GM19328 (cell line): ENCODE results near the gene DAB2IP.

Source experiments
- ATAC-seq: cut with Tn5 transposase; IDR thresholded peaks from one replicate; pipeline ENCODE4 v1.9.1; 2021; ENCODE audit warnings: mild to moderate bottlenecking, moderate library complexity; ENCODE audit not compliant: unreplicated experiment

The DAB2IP gene

DNA sequence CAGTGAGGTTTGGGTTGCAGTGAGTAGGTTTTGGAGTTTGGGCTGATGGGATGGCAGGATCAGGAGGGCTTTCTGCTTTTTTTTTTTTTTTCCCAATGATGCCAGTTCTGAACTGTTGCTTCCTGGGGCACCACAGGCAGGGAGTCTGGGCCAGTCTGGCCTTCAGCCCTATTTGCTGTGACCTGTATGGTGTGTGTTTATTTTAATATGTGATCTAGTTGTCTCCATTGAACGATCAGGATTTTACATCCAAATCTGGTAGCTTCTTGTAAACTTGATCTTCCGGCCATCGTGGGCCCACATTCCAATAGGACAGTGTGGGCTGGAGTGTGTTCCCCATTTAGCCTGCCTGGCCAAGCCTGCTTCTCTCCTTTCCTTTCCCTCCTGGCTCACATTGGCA lies 25.8 kb upstream of the DAB2IP start:
- no peak for ATAC-seq

DNA sequence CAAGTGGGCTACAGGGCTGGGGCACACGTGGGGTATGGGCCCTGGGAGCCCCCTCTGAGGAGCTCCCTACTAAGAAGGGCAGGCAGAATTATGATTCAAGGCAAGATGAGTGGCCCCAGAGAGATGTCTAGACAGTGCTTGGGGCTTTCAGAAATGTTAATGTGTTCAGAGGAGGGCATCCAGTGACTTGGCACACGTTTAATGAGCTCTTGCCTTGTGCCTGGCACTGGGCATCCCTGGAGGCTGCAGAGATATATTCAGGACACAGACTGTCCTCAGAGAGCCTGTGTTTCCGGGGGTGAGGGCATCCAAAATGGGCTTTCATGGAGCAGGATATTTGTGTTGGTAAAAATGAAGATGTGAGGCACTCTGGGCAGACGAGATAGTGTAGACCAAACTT lies 25.4 kb upstream of the DAB2IP start:
- no peak for ATAC-seq

DNA sequence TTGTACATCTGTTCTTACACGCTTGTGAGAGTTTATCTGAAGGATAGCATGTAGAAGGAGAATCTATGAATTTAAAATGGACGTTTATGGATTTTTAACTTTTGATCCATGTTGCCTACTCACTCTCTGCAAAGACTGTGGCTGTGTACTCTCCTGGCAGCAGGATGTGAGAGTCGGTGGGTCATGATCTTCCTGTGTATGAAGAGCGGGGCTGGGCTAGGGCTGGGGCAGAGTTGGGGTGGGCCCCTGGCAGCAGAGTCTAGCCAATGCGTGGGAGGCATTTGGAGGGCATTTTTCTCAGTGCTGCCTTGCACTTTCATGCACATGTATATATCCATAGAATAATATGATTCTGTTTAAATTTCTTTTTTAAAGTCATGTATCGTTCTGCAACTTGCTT lies 24.0 kb upstream of the DAB2IP start:
- ATAC-seq, result no peak

DNA sequence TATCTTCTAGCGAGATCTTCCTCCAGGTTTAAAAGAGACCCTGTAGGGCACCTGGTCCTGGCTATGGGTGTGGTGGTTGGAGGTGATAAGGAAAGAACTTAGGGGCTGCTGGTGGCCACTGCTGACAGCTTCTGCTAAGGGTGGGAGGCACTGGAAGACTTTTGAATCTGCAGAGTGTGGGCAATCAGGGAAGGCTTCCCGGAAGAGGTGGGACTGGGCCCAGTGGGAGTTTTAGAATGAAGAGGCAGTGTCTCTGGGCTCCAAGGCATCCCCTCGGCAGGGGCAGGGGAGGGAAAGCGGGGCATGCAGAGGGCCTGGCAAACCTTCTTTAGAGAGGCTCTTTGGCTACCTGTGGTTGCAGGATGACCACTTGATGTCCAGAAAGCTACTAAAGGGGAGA lies 23.0 kb upstream of the DAB2IP start:
- ATAC-seq, result no peak

DNA sequence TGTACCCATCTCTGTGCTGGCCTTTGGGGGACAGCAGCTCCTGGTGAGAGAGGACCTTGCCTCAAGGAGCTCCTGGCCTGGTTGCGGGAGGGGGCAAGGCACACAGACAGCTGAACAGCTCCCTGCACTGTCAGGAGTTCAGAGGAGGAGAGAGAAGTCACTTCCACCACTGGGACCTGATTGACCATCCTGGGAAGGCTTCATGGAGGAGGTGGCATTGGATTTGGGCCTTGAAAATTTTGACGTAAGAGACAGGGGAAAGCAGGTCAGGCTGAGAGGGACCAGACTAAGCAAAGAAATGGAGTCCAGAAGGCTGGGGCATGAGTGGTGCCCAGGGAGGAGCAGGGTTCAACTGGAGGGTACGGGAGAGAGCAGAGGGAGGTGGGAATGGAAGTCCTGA lies 20.3 kb upstream of the DAB2IP start:
- no peak for ATAC-seq

DNA sequence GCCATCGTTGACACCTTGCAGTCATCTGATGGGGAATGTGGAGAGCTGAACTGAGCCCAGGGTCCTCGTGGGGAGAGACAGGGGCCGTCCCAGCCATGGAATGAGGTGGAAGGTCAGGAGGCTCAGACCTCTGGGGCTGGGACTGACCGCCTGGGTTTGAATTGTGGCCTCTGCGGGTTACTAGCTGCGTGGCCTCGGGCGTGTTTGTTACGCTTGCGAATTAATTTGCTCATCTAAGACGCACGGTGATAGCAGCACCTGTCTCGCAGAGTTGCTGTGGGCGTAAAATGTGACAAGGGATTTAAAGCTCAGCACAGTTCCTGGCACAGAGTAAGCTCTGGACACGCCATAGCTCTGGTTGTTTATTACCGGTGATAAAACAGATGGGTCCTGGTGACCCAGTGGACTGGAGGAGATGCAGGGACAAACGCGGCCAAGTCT lies 19.4 kb upstream of the DAB2IP start:
- no peak for ATAC-seq

DNA sequence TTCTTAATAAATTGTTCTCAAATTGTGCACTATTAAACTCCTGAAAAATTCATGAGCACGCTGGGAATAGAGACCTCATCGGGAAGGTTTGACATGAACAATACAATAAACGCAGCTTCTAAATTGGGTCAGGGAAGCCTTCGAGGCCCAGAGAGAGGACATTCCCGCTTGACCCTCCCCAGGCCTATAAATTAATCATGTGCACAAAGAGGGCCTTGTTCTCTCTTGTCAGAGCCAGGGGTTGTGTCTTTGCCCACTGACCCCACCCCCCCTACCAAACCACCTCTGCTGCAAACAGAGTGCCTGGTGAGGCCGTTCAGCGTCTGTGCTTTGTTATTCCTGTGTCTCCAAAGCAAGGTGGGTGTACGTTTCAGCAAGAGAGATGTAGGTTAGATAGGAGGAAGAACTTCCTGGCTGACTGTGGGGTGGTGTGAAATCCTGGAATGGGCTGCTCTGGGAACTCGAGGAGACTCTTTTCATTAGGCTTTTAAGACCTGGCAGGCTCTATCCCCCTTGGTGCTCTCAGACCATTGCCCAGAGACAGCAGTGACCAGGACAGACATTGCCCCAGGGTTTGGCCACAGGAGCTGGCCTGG lies 18.2 kb upstream of the DAB2IP start:
- ATAC-seq, result no peak

DNA sequence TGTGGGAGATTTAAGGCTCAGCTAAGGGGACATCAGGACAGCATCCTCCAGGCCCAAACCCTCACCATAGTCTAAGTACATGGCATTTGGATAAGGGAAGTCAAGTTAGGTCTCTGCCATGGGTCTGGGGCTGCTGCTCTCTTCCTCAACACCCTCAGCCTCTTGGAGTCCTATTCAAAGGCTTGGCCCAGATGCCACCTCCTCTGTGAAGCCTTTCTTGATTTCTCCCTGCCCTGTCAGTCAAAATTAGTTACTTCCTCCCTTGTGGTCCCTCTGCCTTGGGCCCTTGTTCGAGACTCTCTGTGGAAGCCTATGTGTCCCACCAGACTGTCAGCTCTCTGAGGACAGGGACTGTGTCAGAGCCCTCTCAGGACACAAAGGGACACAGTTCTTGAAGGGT lies 17.7 kb upstream of the DAB2IP start:
- ATAC-seq, result no peak

DNA sequence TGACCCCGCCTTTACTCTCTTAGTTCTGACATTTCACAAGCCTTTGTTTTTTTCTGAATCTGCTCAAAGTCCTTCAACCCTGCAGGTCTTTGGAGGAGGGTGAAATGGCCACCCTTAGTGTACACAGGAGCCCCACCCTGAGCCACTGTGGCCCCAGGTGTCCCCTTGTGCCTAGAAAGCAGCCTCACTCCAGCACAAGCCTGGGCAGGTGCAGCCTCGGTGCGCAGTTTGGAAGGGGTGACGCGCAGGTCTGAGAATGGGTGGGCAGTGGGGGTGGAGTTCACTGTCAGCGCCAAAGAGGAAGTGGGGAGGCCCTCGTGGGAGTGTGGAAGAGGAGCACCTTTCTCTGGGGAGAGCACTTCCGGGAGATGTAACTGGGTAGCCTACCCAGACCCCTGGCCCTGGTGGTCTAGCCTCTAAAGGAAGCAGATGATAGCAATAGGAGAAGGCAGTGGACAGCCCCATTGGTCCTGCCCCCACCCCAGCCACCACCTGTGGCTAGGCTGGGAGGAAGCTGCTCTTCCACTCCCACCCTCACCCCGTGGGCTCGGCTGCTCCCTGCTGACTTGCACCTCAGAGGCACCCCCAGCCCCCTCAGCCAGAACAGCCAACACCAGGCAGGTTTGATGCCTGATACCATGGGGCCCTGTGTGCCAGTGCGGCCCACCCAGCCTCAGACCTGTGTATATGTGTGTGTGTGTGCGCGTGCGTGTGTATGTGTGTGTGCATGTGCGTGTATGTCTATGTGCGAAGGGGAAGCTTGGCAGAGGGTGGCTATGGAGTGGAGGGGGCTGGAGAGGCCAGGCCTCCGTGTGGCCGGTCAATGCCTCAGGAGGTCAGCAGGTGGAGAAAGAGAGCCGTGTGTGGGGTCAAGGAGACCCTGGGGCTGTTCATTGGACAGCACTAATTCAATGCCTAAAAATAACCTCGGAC lies 16.8 kb upstream of the DAB2IP start:
- ATAC-seq, result no peak

DNA sequence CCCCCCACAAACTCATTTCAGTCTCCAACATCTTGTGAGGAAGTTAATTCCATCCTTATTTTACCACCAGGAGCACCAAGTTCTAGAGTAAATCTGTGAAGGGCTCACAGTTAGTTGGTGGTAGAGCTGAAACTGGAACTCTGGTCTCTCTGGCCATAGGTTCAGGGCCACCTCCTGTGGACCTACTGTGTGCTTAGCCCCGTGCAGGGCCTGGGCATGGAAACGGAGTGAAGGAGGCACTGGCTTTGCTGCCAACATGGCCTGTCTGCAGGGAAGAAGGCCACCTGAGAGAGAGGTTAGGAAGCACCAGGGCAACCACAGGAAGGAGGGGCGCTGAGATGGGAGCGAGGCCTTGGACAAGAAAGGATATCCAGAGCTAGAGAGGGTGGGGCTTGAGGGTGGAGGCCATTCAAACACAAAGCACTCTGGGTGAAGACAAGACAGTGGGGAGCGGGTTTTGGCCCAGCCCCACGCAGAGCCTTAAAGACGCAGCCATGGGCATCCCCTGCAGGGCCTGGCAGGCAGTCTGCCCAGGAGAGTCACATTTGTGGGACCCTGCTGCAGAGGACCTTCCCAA lies 16.0 kb upstream of the DAB2IP start:
- ATAC-seq, result no peak

DNA sequence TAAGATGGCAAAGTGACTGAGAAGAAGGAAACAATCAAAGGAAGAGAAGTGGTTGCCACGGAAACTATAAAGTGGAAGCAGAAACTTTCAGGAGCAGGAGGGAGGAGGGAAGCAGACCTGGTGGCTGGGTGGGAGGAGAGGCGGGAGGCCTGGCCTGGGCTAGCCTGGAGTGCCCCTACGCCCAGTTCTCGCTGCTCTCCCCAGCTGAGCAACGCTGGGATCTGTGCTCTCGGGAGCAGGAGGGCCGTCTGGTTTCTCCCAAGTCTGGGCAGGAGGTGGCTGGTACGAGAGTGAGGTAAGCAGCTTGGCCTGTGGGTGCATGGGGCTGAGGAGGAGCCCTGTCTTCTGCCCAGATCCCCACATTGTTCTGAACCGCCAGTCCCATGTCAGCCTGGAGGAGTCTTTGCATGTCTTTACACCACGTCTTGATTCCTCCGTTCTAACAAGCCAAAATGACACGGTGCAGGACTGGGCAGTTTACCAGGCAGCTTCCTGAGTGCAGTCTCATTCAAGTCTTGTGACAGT lies 15.0 kb upstream of the DAB2IP start:
- no peak for ATAC-seq

DNA sequence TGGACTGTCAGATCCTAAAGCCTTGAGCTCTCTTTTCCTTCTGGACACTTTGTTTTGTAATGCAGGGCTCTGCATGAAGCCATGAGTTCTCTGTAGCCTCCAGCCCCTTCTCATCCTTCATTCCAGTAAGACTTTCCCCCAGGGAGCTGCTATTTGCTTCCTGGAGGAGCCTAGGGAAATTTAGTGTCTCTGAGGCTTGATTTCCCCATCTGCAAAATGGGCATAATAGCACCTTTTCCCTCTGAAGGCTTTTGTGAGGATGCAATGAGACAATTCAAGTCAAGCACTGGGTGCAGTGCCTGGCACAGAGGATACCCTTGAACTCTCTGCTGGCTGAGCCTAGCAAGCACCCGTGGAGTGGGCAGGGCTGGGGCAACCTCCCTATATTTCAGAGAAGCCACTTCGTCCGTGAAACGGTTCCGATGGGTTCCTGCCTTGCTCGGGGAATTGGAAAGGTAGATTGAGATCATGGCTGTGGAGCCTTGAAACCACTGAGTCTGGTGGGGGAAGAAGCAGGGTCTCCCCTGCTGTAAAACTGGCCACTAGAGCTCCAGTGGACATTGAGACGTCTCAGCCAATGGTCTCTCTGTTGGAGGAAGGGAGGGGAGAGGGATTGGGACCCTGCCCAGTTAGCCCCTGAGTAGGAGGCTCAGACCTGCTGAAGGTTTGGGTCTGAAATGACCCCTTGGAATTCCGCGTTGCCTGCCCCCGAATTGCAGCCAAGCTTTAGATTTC lies 14.3 kb upstream of the DAB2IP start:
- ATAC-seq, result no peak

DNA sequence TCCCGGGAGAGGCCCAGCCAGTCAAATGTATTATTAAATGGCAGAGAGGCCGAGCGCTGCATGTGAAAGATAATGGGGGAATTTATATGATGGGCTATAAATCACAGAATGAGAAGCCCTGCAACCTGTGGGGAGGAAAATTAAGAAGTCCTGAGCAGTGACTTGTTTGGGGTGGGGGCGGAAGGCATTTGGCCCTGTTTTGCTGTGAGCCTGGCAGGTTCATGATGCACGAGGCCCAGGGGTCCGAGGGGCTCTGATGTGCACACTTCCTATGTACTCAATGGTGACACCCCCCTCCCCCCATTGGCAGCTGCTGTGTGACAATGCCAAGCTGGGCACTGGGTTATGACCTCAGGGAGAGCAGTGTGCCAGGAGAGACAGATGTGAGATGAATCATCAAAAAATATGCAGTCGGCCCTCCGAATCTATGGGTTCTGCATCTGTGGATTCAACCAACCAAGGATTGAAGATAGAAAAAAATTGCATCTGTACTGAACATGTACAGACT lies 13.7 kb upstream of the DAB2IP start:
- ATAC-seq, result no peak

DNA sequence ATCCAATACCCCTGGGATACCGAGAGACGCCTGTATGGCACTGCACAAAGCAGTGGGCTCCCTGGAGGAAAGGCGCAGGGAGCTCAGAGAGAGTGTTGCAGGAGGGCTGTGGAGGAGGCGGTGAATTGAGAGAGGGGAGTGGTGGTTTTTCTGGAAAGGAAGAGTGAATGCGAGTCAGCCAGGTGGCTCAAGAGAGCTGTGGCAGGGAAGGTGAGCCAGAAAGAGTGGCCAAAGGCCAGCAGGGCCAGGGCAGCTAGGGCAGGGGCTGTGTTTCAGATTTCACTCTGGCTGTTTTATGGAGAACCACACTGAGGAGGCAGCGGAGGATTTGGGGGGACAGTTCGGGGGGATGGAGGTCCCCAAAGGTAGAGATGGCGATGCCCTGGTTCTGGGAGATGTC lies 13.0 kb upstream of the DAB2IP start:
- no peak for ATAC-seq

DNA sequence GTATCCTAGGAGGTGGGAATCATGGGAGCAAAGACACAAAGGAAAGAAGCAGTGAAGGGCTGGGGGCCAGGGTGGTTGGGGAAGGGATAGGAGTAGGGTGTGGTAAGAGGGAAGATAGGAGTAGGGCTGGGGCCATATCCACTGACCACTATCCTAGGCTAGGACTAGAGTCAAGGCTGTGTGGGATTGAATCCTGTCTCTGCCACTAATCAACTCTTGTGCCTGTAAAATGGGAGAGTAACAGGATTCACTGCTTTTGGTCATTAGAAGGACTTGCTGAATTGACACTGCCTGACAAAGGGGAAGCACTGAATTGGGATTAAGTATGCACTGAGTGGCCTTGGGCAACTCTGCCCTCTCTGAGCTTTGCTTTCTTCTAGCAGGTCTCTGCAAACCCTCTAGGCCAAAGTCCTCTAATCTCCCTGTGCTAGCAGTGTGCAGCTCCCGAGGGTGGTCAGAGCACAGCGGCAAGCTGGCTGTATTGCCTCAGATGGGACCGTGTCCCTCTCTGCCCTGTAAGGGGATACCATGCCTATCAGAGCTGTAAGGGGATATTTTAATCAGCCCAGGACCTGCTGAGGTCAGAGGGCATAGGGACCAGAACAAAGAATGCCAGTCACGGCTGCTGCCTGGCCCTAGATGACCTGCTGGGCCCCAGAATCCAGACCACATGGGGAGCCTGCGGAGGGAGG lies 12.4 kb upstream of the DAB2IP start:
- no peak for ATAC-seq

DNA sequence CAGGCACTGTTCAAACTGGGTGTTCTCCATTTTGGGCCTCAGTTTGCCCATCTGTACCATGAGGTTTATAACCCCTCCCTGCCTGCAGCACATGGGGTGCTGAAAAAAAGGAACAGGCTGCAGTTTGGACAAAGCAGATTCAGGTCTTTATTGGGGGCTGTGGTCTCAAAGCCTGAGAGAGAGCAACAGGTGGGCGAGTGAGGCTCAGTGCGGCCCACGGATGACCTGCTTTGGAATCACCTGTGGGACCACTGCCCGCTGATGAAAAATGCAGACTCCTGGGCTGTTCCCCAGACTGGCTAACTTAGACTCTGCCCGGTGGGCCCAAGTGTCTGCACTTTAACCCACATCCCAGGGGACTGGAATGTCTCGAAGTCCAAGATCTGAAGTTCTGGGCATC lies 11.8 kb upstream of the DAB2IP start:
- no peak for ATAC-seq

DNA sequence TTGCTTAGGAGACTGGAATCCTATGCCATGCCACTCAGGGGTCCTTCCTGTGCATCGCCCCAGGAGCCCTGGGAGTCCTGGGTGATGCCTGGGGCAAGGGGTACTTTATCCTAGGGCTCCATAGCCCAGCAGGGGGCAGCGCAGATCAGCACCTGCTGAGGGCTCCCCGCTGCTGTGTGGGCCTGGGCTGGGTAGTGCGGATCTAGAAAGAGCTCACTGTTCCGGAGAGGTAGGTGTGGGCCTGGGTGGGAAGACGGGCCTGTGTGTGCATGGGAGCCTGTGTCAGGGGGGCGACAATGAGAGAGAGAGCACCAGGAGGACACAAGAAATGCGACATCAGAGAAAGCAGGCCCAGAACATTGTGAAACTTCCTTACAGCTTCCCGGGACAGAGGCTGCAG lies 11.4 kb upstream of the DAB2IP start:
- ATAC-seq, result no peak

DNA sequence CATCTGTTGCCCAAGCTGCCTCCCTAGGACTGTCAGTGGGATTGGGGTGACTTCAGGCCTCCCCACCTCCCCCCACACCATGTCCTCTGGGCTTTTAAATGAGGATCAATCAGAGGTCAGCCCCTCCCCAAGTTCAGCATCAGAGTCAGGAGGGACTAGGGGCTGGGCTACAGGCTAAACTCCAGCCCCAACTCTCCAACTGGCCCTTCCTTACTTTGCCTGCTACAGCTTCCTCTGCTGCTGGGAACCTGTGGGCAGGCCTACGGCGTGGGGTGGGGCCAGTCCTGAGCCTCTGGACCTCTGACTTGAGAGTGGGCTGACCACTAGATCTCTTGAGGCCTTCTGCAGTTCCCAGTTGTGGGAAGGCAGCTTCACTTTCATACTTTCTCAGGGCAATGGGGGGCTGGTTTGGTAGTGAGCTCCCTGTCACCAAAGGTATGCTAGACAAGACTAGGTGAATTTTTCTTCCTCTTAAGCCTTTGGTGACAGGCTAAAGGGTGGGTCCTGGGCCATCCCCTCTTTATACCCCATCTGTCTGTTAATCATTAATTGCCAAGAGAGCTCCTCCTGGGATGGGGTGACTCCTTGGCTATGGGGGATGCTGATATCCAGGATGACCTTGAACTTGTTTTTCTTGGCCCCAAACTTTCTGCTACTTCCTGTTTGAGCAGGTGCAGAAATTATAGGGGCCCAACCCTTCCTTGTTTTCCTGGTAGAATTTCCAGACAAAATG lies 10.8 kb upstream of the DAB2IP start:
- ATAC-seq, result no peak

DNA sequence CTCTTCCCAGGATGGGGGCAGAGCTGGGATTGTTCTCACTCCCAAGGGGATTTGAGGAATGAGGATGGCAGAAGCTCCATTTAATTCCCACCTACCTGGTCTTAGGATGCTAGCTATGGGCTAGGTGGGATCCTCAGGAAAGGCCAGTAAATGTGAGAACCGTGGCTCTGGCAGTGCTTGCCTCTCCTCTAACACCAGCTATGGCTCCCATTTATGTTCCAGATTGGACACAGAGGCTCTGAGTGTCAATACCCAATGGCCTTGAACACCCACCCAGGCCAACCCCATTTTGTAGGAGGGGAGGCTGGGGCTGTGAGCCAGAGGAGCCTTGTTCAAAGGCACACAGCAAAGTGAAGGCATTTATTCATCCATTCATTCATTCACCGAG lies 10.2 kb upstream of the DAB2IP start:
- no peak for ATAC-seq

DNA sequence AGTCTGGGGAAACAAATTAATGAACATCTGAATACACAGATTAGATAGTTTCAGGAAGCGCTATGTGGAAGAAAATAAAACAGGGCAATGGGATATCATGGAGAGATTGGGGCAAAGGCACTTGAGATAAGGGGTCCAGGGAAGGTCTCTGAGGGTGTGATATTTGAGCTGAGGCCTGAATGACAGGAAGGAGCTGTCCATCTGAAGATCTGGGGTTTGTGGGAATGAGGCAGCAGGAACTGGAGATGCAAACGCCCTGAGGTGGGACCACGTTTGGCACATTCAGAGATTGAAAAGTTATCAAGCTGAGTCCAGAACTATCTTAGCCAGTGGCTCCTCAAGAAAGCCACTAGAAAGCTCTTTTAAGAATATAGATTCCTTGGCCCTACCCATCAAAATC lies 8.7 kb upstream of the DAB2IP start:
- no peak for ATAC-seq
